ENCODE data around the gene SIPA1L3. TPM values are rescaled to one million over a fixed set of nuclear protein-coding genes. Genes with fewer than 3 reads are reported as not detected.

SIPA1L3 gene
- total RNA-seq, 2 donors from 2014 or later: 9.8 to 10.0 TPM

GRCh38 chr19:38247734-38248268 lies 340.8 kb downstream of the SIPA1L3 start:
- intact Hi-C loops (cut with DNase I): no loop called here
- DNase-seq: no peak
- ATAC-seq: no peak

- ATAC-seq (no peak), DNase-seq (no peak)
- intact Hi-C loops (cut with DNase I): no loop called here
Observed at GRCh38 chr19:38248421-38248820, 341.4 kb downstream of the SIPA1L3 start.

- DNase-seq: no peak
- no peak for ATAC-seq
- intact Hi-C loops (cut with DNase I): no loop called here
Observed at GRCh38 chr19:38250428-38250820, 343.4 kb downstream of the SIPA1L3 start.

GRCh38 chr19:38250821-38251563 lies 344.0 kb downstream of the SIPA1L3 start:
- ATAC-seq (peak; percentile 67 to 70), DNase-seq (peak; percentile 85)
- intact Hi-C loops (cut with DNase I): no loop called here

- intact Hi-C loops (cut with DNase I): no loop called here
- ATAC-seq: peak; percentile 53 to 55
- peak; percentile 75 for DNase-seq
Observed at GRCh38 chr19:38251564-38252051, 344.6 kb downstream of the SIPA1L3 start.

GRCh38 chr19:38252385-38252784 lies 345.4 kb downstream of the SIPA1L3 start:
- ATAC-seq (no peak), DNase-seq (no peak)
- intact Hi-C loops (cut with DNase I): no loop called here

- intact Hi-C loops (cut with DNase I): no loop called here
- ATAC-seq: peak; percentile 12 to 26
- DNase-seq: peak; percentile 61
Observed at GRCh38 chr19:38252941-38253691, 346.1 kb downstream of the SIPA1L3 start.

GRCh38 chr19:38253788-38254187 lies 346.8 kb downstream of the SIPA1L3 start:
- intact Hi-C loops (cut with DNase I): no loop called here
- no peak for ATAC-seq
- DNase-seq: no peak

GRCh38 chr19:38255383-38256014 lies 348.5 kb downstream of the SIPA1L3 start:
- ATAC-seq (no peak), DNase-seq (no peak)
- intact Hi-C loops (cut with DNase I): no loop called here

Other genes with a start within 250 kb of the SIPA1L3 start
- gene ZNF607, start 187.4 kb upstream of the SIPA1L3 start, total RNA-seq: 1 to 10 TPM; 5.5 to 8.0 TPM
- 10 to 100 TPM in 1 of 2 donors, 1 to 10 TPM in 1; 9.7 to 11.0 TPM for gene ZNF573, start 127.6 kb upstream of the SIPA1L3 start, total RNA-seq
- gene WDR87, start 614 bp upstream of the SIPA1L3 start, total RNA-seq: not detected

Data from left cardiac atrium (tissue), 4 donors.